ENCODE data around the gene NOL3. TPM values are rescaled to one million over a fixed set of nuclear protein-coding genes. Genes with fewer than 3 reads are reported as not detected.

The NOL3 gene
- total RNA-seq, 1 experiment from 2014 or later = 68.0 TPM

GRCh38 chr16:67201411-67202345, 31.3 kb downstream of the NOL3 start:
- H3K4me2 ChIP-seq = no peak overlapping the region
- H3K27me3 ChIP-seq (ENCODE audit: insufficient read depth, low read depth) = no peaks in the 10 kb centered on the region
- BruUV-seq (replicated peaks) = no TSS peak
- no peak overlapping the region for H2AFZ ChIP-seq
- 0 out of 2 replicates have a peak, but pooled peaks cover 4% of the 10 kb centered on the region for H3K36me3 ChIP-seq (ENCODE audit: low read depth)
- H3F3A ChIP-seq (ENCODE audit: insufficient read depth, low read depth) = peaks cover 46% of the 10 kb centered on the region
- TF ChIP-seq EZH2 (IDR thresholded peaks at IDR 0.05; ENCODE audit: low read depth) (no peak), CTCF (conservative IDR thresholded peaks at IDR 0.05) (no peak)
- H3K79me2 ChIP-seq (ENCODE audit: low read depth) = peaks cover 16% of the 10 kb centered on the region
- no peak overlapping the region for H3K4me3 ChIP-seq
- no peaks in the 10 kb centered on the region for H3K9me2 ChIP-seq (ENCODE audit: insufficient read depth)
- DNase-seq = no peak
- H3K4me1 ChIP-seq (replicated peaks; ENCODE audit: insufficient read depth) = peaks cover 44% of the 10 kb centered on the region
- no peaks in the 10 kb centered on the region for H3K9me3 ChIP-seq (ENCODE audit: insufficient read depth, low read depth)
- intact Hi-C loops (cut with micrococcal nuclease; ENCODE audit: unreplicated experiment) = no loop called here
- ChIA-PET CTCF (interaction anchor here (0.7 kb wide), 3 partner anchors 9 to 45 kb away, joined by 3 to 8 read pairs (median 6); no protein-coding TSS in a partner anchor), POLR2A (ENCODE audit: unreplicated experiment) (interaction anchor here (0.6 to 0.7 kb wide), 2 partner anchors 64 to 191 kb away, joined by 4 to 5 read pairs; partner anchors contain the start of gene TPPP3)
- no peak overlapping the region for H3K27ac ChIP-seq
- H4K20me1 ChIP-seq (ENCODE audit: insufficient read depth) = peaks cover 11% of the 10 kb centered on the region; the same call in 1 of the 2 replicates

GRCh38 chr16:67202426-67202825, 32.1 kb downstream of the NOL3 start:
- H3K9me2 ChIP-seq (ENCODE audit: insufficient read depth) = no peaks in the 10 kb centered on the region
- peaks cover 44% of the 10 kb centered on the region for H3K4me1 ChIP-seq (replicated peaks; ENCODE audit: insufficient read depth)
- POLR2A ChIA-PET (ENCODE audit: unreplicated experiment) = interaction anchor here (0.5 to 0.6 kb wide), 2 partner anchors 39 to 63 kb away, joined by 4 to 5 read pairs; no protein-coding TSS in a partner anchor
- H3K27ac ChIP-seq = no peak overlapping the region
- 0 out of 2 replicates have a peak, but pooled peaks cover 3% of the 10 kb centered on the region for H3K36me3 ChIP-seq (ENCODE audit: low read depth)
- TF ChIP-seq EZH2 (IDR thresholded peaks at IDR 0.05; ENCODE audit: low read depth) (no peak), CTCF (conservative IDR thresholded peaks at IDR 0.05) (no peak)
- intact Hi-C loops (cut with micrococcal nuclease; ENCODE audit: unreplicated experiment) = no loop called here
- no peak for DNase-seq
- peaks cover 11% of the 10 kb centered on the region; the same call in 1 of the 2 replicates for H4K20me1 ChIP-seq (ENCODE audit: insufficient read depth)
- H2AFZ ChIP-seq = no peak overlapping the region
- H3K4me2 ChIP-seq = no peak overlapping the region
- CTCF ChIA-PET = interaction anchor here (0.7 kb wide), 1 partner anchor 44 kb away, joined by 6 read pairs; no protein-coding TSS in a partner anchor
- BruUV-seq (replicated peaks) = no TSS peak
- H3K79me2 ChIP-seq (ENCODE audit: low read depth) = peaks cover 16% of the 10 kb centered on the region
- H3K4me3 ChIP-seq = no peak overlapping the region
- H3K27me3 ChIP-seq (ENCODE audit: insufficient read depth, low read depth) = no peaks in the 10 kb centered on the region
- peaks cover 46% of the 10 kb centered on the region for H3F3A ChIP-seq (ENCODE audit: insufficient read depth, low read depth)
- no peaks in the 10 kb centered on the region for H3K9me3 ChIP-seq (ENCODE audit: insufficient read depth, low read depth)

GRCh38 chr16:67202956-67203493, 32.7 kb downstream of the NOL3 start:
- Histone ChIP-seq H3K9me3 (ENCODE audit: insufficient read depth, low read depth) (no peaks in the 10 kb centered on the region), H3K36me3 (ENCODE audit: low read depth) (0 out of 2 replicates have a peak, but pooled peaks cover 3% of the 10 kb centered on the region), H3F3A (ENCODE audit: insufficient read depth, low read depth) (peaks cover 45% of the 10 kb centered on the region), H3K79me2 (ENCODE audit: low read depth) (peaks cover 16% of the 10 kb centered on the region), H3K27me3 (ENCODE audit: insufficient read depth, low read depth) (no peaks in the 10 kb centered on the region), H3K4me2 (no peak overlapping the region), H4K20me1 (ENCODE audit: insufficient read depth) (peaks cover 5% of the 10 kb centered on the region; the same call in 1 of the 2 replicates), H3K27ac (no peak overlapping the region), H3K9me2 (ENCODE audit: insufficient read depth) (no peaks in the 10 kb centered on the region), H2AFZ (no peak overlapping the region), H3K4me1 (replicated peaks; ENCODE audit: insufficient read depth) (peaks cover 44% of the 10 kb centered on the region), H3K4me3 (no peak overlapping the region)
- TF ChIP-seq CTCF (conservative IDR thresholded peaks at IDR 0.05) = no peak
- TF ChIP-seq EZH2 (IDR thresholded peaks at IDR 0.05; ENCODE audit: low read depth) = no peak
- no TSS peak for BruUV-seq (replicated peaks)
- intact Hi-C loops (cut with micrococcal nuclease; ENCODE audit: unreplicated experiment) = no loop called here
- ChIA-PET CTCF (no interaction called here), POLR2A (ENCODE audit: unreplicated experiment) (interaction anchor here (0.5 kb wide), 1 partner anchor 39 kb away, joined by 4 read pairs; no protein-coding TSS in a partner anchor)
- DNase-seq = no peak

Data from PC-9 (cell line).